WTC11 (cell line): ENCODE results near the gene TOM1L2.

ENCODE experiments used
- AFF4 ChIP-seq: sonication (generic); formaldehyde crosslinking; IDR thresholded peaks from 2 replicates; pipeline ENCODE4 v1.8.1; 2023; ENCODE audit warnings: mild to moderate bottlenecking, missing genetic modification reagents, borderline replicate concordance
- CTCF ChIP-seq: fragments of 200-600 bp; IDR thresholded peaks from 2 replicates; pipeline ENCODE4 v1.8.0; 2022; ENCODE audit warnings: antibody characterized with exemption
- ELF4 ChIP-seq: sonication (generic); formaldehyde crosslinking; IDR thresholded peaks from 2 replicates; pipeline ENCODE4 v1.8.1; 2022; ENCODE audit warnings: low read depth, mild to moderate bottlenecking, moderate library complexity, missing genetic modification reagents
- ESRRA ChIP-seq: sonication (generic); formaldehyde crosslinking; IDR thresholded peaks from 2 replicates; pipeline ENCODE4 v1.8.1; 2022; ENCODE audit warnings: mild to moderate bottlenecking, missing genetic modification reagents, borderline replicate concordance
- ETV6 ChIP-seq: sonication (generic); formaldehyde crosslinking; IDR thresholded peaks from 2 replicates; pipeline ENCODE4 v1.8.1; 2022; ENCODE audit warnings: mild to moderate bottlenecking, missing genetic modification reagents
- IRF2 ChIP-seq: sonication (generic); formaldehyde crosslinking; IDR thresholded peaks from 2 replicates; pipeline ENCODE4 v1.8.0; 2022; ENCODE audit warnings: low read depth, missing genetic modification reagents, borderline replicate concordance
- JUN ChIP-seq: sonication (generic); formaldehyde crosslinking; IDR thresholded peaks from 2 replicates; pipeline ENCODE4 v1.8.0; 2023; ENCODE audit warnings: mild to moderate bottlenecking, missing genetic modification reagents
- MAX ChIP-seq: sonication (generic); formaldehyde crosslinking; IDR thresholded peaks from 2 replicates; pipeline ENCODE4 v1.8.0; 2022; ENCODE audit warnings: mild to moderate bottlenecking, missing genetic modification reagents
- NR3C1 ChIP-seq: sonication (generic); formaldehyde crosslinking; conservative IDR thresholded peaks from 2 replicates; pipeline ENCODE4 v1.8.1; 2023; ENCODE audit warnings: low read depth, mild to moderate bottlenecking, missing genetic modification reagents
- USF1 ChIP-seq: sonication (generic); formaldehyde crosslinking; IDR thresholded peaks from 2 replicates; pipeline ENCODE4 v1.8.0; 2022; ENCODE audit warnings: mild to moderate bottlenecking, missing genetic modification reagents
- ZBTB21 ChIP-seq: sonication (generic); formaldehyde crosslinking; IDR thresholded peaks from 2 replicates; pipeline ENCODE4 v1.8.1; 2023; ENCODE audit warnings: mild to moderate bottlenecking, missing genetic modification reagents, borderline replicate concordance
- ZNF232 ChIP-seq: sonication (generic); formaldehyde crosslinking; IDR thresholded peaks from 2 replicates; pipeline ENCODE4 v1.8.0; 2022; ENCODE audit warnings: mild to moderate bottlenecking, missing genetic modification reagents

GRCh38 chr17:17990282-17990681 is 18.1 kb upstream of the TOM1L2 start:
- TF ChIP-seq ELF4 (CRISPR knock-in tag): no peak
- TF ChIP-seq CTCF: no peak
- no peak for TF ChIP-seq JUN
- no peak for TF ChIP-seq MAX (CRISPR knock-in tag)
- no peak for TF ChIP-seq IRF2 (CRISPR knock-in tag)
- no peak for TF ChIP-seq ETV6 (CRISPR knock-in tag)
- TF ChIP-seq ZBTB21 (CRISPR knock-in tag): no peak
- no peak for TF ChIP-seq NR3C1 (CRISPR knock-in tag)
- TF ChIP-seq AFF4 (CRISPR knock-in tag): no peak
- no peak for TF ChIP-seq USF1
- TF ChIP-seq ESRRA (CRISPR knock-in tag): no peak
- no peak for TF ChIP-seq ZNF232
